Vagina (tissue), 2 donors: ENCODE data around the gene THAP8. TPM values are rescaled to one million over a fixed set of nuclear protein-coding genes. Genes with fewer than 3 reads are reported as not detected.

Source experiments
- DNase-seq, 2 donors: peaks; one replicate each; pipeline ENCODE4 v3.0.0-alpha.2; 2017; ENCODE audit errors: extremely low spot score in 2 of 2
- H3K27ac ChIP-seq: fragments of 200-600 bp; sonication (generic); one replicate; pipeline ENCODE4 v1.5.1; 2019
- H3K27me3 ChIP-seq: fragments of 200-600 bp; sonication (generic); one replicate; pipeline ENCODE4 v1.5.1; 2019
- H3K36me3 ChIP-seq, 2 donors: fragments of 200-600 bp; sonication (generic); one replicate each; pipeline ENCODE4 v1.5.1; 2017 to 2019
- H3K4me1 ChIP-seq: fragments of 200-600 bp; sonication (generic); one replicate; pipeline ENCODE4 v1.5.1; 2019
- H3K4me3 ChIP-seq, 2 donors: fragments of 200-600 bp; sonication (generic); 1 replicate in 1 of 2; 2 replicates in 1 of 2; pipeline ENCODE4 v1.5.1; 2016 to 2019
- H3K9me3 ChIP-seq: fragments of 200-600 bp; sonication (generic); one replicate; pipeline ENCODE4 v1.5.1; 2019
- POLR2A ChIP-seq, 2 donors: fragments of 450-650 bp; IDR thresholded peaks; one replicate each; pipeline ENCODE4 v1.6.1; 2017; ENCODE audit warnings: antibody characterized with exemption in 2 of 2, mild to moderate bottlenecking in 2 of 2, moderate library complexity in 2 of 2
- POLR2AphosphoS5 ChIP-seq, 2 donors: sonication (generic); formaldehyde crosslinking; IDR thresholded peaks; one replicate each; pipeline ENCODE4 v1.9.0; 2017; ENCODE audit warnings: antibody characterized with exemption in 2 of 2, mild to moderate bottlenecking in 2 of 2, low read depth in 1 of 2; ENCODE audit not compliant: insufficient read depth in 1 of 2
- intact Hi-C: fragments of 100-400 bp; cut with DNase I; formaldehyde crosslinking; loops from one replicate; pipeline ENCODE4 v1.15.1; 2023
- total RNA-seq: library from RNA; depleted of rRNA; stranded (reverse); fragments of >200 nt; gene quantifications from one replicate; pipeline ENCODE4 v1.2.3, GENCODE V29; 2016
- TF ChIP-seq, protein P1 (sequence below), 3 experiments: fragments of 450-650 bp in 2 of 3; fragments of 200-600 bp in 1 of 3; sonication (generic) in 1 of 3; IDR thresholded peaks; one replicate each; pipeline ENCODE4 v1.5.1; 2017 to 2019; ENCODE audit warnings: antibody characterized with exemption in 3 of 3, mild to moderate bottlenecking in 2 of 3, moderate library complexity in 2 of 3

THAP8 gene
- total RNA-seq, 1 donor from 2014 or later: 12.0 TPM

DNA sequence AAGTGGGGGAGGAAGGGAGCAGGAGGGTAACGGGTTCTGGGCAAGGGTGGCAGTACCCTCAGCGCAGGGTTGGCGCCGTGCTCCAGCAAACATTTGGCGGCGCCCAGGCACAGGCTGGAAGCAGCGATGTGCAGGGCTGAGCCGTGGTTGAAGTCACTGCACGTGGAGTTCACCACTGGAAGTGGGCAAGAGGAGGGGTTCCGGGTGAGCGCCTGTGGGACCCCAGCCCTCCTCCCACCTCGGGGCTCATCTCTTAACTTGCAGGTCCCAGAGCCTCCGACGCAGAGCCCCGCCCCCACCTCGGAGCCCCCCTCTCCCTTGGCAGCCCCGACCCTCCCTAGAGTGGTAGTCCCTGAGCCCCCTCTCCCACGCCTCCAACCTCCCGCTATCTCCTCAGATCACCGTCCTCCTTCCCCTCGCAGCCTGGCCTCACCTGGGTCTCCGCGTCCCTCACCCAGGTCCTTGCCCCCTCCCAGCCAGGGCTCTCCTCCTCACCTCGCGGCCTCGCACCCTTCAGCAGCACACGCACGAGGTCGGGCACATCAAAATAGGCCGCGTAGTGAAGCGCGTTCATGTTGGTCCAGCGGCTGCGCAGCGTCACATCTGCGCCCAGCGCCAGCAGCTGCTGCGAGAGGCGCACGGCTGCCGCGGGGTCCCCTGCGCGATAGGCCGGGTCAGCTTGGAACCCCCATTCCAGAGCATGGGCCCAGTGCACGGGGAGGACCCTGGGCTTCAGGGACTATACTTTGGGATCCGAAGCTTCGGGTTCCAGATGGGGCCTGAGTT is 27.8 kb downstream of the THAP8 start:
- no peak overlapping the region for H3K4me3 ChIP-seq
- peaks cover 0 to 31% of the 10 kb centered on the region in 2 donors for H3K36me3 ChIP-seq
- no peaks in the 10 kb centered on the region for H3K4me1 ChIP-seq
- no peaks in the 10 kb centered on the region for H3K27me3 ChIP-seq
- DNase-seq: no peak
- no peak overlapping the region for H3K27ac ChIP-seq
- intact Hi-C loops: no loop called here
- TF ChIP-seq POLR2A (IDR thresholded peaks at IDR 0.05) (no peak), POLR2AphosphoS5 (IDR thresholded peaks at IDR 0.05; ENCODE audit: insufficient read depth in 1 of 2, low read depth in 1 of 2) (no peak)
- H3K9me3 ChIP-seq: no peaks in the 10 kb centered on the region

DNA sequence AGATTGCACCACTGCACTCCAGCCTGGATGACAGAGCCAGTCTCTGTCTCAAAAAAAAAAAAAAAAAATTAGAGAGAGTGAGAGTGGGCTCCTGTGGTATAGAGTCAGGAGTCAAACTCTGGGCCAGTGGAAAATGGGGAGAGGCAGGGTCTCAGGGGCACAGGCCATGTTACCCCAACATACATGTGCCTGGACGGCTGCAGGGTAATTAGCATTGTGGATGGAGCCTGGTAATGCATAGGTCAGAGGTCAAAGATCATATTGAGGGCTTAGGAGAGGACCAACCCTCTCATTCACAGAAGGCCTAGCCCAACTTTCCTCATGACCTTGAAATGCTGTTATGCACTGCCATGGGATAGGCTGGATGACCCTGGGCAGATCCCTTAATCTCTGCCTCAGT is 28.5 kb downstream of the THAP8 start:
- Histone ChIP-seq H3K9me3 (no peaks in the 10 kb centered on the region), H3K4me3 (no peak overlapping the region), H3K4me1 (no peaks in the 10 kb centered on the region), H3K27ac (no peak overlapping the region), H3K27me3 (no peaks in the 10 kb centered on the region), H3K36me3 (peaks cover 0 to 31% of the 10 kb centered on the region in 2 donors)
- intact Hi-C loops: no loop called here
- DNase-seq: no peak
- TF ChIP-seq POLR2AphosphoS5 (IDR thresholded peaks at IDR 0.05; ENCODE audit: insufficient read depth in 1 of 2, low read depth in 1 of 2) (no peak), POLR2A (IDR thresholded peaks at IDR 0.05) (no peak)
- TF ChIP-seq, protein P1, sequence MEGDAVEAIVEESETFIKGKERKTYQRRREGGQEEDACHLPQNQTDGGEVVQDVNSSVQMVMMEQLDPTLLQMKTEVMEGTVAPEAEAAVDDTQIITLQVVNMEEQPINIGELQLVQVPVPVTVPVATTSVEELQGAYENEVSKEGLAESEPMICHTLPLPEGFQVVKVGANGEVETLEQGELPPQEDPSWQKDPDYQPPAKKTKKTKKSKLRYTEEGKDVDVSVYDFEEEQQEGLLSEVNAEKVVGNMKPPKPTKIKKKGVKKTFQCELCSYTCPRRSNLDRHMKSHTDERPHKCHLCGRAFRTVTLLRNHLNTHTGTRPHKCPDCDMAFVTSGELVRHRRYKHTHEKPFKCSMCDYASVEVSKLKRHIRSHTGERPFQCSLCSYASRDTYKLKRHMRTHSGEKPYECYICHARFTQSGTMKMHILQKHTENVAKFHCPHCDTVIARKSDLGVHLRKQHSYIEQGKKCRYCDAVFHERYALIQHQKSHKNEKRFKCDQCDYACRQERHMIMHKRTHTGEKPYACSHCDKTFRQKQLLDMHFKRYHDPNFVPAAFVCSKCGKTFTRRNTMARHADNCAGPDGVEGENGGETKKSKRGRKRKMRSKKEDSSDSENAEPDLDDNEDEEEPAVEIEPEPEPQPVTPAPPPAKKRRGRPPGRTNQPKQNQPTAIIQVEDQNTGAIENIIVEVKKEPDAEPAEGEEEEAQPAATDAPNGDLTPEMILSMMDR (IDR thresholded peaks at IDR 0.05): no peak

DNA sequence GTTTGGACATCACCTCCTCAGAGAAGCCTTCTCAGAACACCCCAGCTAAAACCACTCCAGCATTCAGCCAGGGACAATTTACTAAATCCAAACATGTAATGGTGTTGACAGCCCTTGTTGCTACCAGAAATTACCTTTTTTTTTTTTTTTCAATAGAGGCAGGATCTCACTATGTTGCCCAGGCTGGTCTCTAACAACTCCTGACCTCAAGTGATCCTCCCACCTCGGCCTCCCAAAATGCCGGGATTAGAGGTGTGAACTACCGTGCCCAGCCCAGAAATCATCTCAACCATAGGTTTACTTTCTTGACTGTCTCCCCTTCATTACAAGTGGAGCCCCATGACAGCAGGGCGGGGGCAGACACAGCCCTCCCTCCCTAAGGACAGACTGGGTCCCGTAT is 30.7 kb downstream of the THAP8 start:
- Histone ChIP-seq H3K9me3 (no peaks in the 10 kb centered on the region), H3K27me3 (no peaks in the 10 kb centered on the region), H3K4me3 (no peak overlapping the region), H3K36me3 (peaks cover 0 to 38% of the 10 kb centered on the region in 2 donors), H3K4me1 (no peaks in the 10 kb centered on the region), H3K27ac (no peak overlapping the region)
- intact Hi-C loops: no loop called here
- no peak for DNase-seq
- TF ChIP-seq POLR2AphosphoS5 (IDR thresholded peaks at IDR 0.05; ENCODE audit: insufficient read depth in 1 of 2, low read depth in 1 of 2): no peak
- TF ChIP-seq, protein P1 (IDR thresholded peaks at IDR 0.05): no peak
- no peak for TF ChIP-seq POLR2A (IDR thresholded peaks at IDR 0.05)

DNA sequence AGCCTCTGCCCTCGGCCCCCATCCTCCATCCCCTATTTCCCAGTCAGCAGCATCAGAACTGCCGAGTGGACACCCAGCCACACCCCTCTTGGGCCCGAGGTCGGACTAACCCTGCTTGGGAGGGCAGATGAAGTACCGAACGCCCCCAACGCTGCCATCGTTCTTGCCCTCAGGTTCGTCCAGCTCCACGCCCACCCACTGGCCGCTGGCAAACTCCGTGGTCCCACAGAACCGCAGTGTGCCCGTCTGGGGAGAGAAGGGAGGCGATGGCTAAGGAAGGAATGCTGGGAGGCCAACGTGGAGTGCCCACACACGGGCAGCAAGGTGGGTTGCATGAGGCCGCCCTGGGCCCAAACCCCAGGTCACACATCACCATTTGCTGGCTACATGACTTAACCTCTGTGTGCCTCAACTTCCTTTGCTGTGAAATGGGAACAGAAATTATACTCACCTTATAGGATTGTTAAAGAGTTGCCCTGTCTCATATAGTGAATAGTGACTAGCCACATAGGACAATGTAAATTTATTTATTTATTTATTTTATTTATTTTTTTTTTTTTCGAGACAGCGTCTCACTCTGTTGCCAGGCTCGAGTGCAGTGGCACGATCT is 34.9 kb downstream of the THAP8 start:
- TF ChIP-seq, protein P1 (IDR thresholded peaks at IDR 0.05): no peak
- TF ChIP-seq POLR2A (IDR thresholded peaks at IDR 0.05) (no peak), POLR2AphosphoS5 (IDR thresholded peaks at IDR 0.05; ENCODE audit: insufficient read depth in 1 of 2, low read depth in 1 of 2) (no peak)

DNA sequence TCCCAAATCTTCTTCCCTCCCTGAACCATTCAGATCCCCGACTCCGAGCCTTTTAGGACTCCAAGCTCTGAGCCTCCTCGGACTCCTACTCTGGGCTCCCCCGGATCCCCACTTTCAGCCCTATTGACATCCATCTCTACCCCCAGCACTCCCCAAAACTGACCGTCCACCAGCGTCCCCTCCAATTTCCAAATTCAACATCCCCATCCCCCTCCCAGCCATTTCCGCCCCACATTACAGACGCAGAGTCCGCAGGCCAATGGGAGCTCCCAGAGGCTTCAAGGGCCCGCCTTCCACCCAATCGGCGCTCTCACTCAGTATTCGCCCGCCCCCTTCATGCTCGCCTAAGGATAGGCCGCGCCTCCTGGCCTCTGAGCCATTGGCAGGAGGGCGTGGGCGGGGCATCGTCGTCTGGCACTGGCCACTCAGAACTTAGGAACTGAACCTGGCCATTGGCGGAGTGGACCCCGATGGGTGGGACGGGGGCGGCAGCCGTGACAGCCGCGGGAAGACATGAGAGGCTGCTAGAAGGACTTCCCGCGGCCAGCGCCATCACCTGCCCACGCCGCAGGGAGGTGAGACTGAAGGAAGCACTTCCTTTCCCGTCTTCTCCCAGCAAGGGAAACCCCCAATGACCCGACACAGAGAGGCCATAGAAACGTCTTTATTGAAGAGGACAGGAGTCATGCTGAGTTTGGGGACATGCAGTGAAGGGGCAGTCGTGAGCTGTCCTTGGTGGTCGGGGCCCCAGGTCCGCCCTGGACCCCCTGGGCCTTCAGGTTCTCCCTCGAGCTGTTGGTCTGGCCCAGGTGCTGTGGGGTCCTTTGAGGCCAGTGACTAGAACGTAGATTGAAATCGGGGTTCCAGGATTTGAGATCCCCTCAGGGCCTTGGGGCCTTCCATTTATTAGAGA is 39.8 kb downstream of the THAP8 start, which contains the start of gene ALKBH6:
ALKBH6 (minus strand) TSS at position 202 of the 913 bp plus-strand sequence. CDS start 816 bp downstream, outside the sequence.
- peak within 1 kb of the TSS; percentile 74 to 76 for H3K4me3 ChIP-seq
- H3K9me3 ChIP-seq: no peaks in the 10 kb centered on the region
- H3K27me3 ChIP-seq: no peaks in the 10 kb centered on the region
- intact Hi-C loops: no loop called here
- TF ChIP-seq POLR2A (IDR thresholded peaks at IDR 0.05) (no peak), POLR2AphosphoS5 (IDR thresholded peaks at IDR 0.05; ENCODE audit: insufficient read depth in 1 of 2, low read depth in 1 of 2) (peak; percentile 82 to 94)
- peak within 1 kb of the TSS; percentile 68 for H3K27ac ChIP-seq
- H3K36me3 ChIP-seq: peaks cover 0 to 23% of the 10 kb centered on the region in 2 donors
- peak in 1 of 2 donors; percentile 99 for DNase-seq
- peaks cover 25% of the 10 kb centered on the region for H3K4me1 ChIP-seq

More for the DNA sequence above, 34.9 kb downstream of the THAP8 start:
- DNase-seq: no peak
- Histone ChIP-seq H3K4me3 (no peak overlapping the region), H3K36me3 (peaks cover 0 to 43% of the 10 kb centered on the region in 2 donors), H3K4me1 (peaks cover 7% of the 10 kb centered on the region), H3K27me3 (no peaks in the 10 kb centered on the region), H3K27ac (no peak overlapping the region), H3K9me3 (no peaks in the 10 kb centered on the region)
- intact Hi-C loops: no loop called here
